NCI-H2107 (cell line): ENCODE measurements around the gene TBC1D4.

ENCODE experiments used
- DNase-seq: peaks from one replicate; lab custom pipeline; 2025; lab: John Stamatoyannopoulos, UW

The TBC1D4 gene, protein sequence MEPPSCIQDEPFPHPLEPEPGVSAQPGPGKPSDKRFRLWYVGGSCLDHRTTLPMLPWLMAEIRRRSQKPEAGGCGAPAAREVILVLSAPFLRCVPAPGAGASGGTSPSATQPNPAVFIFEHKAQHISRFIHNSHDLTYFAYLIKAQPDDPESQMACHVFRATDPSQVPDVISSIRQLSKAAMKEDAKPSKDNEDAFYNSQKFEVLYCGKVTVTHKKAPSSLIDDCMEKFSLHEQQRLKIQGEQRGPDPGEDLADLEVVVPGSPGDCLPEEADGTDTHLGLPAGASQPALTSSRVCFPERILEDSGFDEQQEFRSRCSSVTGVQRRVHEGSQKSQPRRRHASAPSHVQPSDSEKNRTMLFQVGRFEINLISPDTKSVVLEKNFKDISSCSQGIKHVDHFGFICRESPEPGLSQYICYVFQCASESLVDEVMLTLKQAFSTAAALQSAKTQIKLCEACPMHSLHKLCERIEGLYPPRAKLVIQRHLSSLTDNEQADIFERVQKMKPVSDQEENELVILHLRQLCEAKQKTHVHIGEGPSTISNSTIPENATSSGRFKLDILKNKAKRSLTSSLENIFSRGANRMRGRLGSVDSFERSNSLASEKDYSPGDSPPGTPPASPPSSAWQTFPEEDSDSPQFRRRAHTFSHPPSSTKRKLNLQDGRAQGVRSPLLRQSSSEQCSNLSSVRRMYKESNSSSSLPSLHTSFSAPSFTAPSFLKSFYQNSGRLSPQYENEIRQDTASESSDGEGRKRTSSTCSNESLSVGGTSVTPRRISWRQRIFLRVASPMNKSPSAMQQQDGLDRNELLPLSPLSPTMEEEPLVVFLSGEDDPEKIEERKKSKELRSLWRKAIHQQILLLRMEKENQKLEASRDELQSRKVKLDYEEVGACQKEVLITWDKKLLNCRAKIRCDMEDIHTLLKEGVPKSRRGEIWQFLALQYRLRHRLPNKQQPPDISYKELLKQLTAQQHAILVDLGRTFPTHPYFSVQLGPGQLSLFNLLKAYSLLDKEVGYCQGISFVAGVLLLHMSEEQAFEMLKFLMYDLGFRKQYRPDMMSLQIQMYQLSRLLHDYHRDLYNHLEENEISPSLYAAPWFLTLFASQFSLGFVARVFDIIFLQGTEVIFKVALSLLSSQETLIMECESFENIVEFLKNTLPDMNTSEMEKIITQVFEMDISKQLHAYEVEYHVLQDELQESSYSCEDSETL (N-terminal part only)

DNA sequence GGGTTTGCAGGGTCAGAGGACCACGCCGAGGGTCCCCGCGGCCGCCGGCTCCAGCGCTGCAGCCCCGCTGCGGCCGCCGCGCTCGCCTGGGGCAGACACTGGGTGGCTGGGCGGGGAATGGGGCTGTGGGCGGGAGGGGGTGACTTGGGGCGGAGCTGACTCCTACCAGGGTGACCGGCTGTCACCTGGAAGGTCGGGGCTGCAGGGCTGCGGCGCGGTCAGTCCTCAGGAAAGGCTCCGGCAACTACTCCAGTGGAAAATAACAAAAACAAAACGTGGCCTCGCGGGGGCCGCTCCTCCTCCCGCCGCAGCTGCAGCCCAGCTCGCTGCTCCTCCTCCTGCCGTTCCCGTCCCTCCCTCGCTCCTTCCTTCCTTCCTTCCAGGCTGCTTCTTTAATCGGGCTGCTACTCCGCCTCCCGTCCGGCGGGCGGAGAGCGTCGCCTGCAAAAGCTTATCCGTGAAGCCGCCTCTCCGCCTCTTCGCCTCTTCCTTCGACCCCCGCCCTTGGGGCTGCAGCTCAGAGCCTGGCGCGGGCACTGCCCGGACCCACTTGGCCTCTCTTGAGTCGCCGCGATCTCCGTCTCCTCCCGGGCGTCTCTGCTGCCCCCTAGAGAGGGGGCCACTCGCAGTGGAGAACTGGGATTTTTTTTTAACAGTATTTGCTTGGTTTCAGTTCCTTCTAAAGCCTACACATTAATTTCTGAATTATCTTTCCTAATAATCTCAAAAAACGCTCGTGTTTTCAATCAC lies at the start of gene TBC1D4:
TSS of gene TBC1D4 (minus strand) at position 100 of the 750 bp plus-strand sequence. CDS start 402 bp downstream, outside the sequence.
- DNase-seq = no peak

- DNase-seq = no peak
Observed at GRCh38 chr13:75530549-75530961, 48.6 kb upstream of the TBC1D4 start.

GRCh38 chr13:75521956-75522355 lies 40.0 kb upstream of the TBC1D4 start:
- no peak for DNase-seq

DNA sequence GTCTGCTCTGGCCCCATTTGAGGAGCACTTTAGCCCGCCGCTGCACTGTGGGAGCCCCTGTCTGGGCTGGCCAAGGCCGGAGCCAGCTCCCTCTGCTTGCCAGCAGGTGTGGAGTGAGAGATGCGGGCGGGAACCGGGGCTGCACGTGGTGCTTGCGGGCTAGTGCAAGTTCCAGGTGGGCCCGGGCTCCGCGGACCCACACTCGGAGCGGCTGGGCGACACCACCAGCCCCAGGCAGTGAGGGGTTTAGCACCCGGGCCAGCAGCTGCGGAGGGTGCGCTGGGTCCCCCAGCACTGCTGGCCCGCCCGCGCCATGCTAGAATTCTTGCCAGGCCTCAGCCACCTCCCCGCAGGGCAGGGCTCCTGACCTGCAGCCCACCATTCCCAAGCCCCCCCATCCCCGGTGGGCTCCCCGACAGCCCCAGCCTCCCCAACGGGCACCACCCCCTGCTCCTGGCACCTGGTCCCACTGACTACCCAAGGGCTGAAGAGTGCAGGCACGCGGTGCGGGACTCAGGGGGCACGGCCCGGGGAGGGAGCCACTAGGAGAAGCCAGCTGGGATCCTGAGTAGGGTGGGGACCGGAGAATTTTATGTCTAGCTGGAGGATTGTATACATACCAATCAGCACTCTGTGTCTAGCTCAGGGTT lies 36.6 kb upstream of the TBC1D4 start:
- DNase-seq = no peak

- DNase-seq = no peak
Observed at GRCh38 chr13:75514080-75514995, 32.4 kb upstream of the TBC1D4 start.

DNA sequence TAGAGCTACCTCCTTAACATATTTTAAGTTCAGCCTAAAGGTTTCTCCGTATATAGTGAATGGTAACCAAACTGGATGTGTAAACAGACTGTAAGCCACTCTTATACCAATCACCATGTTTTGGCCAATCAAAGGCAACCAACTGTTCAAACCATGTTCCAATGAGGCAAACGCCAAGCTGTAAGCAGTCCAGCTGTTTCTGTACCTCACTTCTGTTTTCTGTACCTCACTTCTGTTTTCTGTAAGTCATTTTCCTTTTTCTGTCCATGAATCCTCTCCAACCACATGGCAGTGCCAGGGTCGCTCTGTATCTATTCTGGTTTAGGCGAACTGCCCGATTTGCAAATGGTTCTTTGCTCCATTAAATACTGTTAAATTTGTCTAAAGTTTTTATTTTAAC lies 31.3 kb upstream of the TBC1D4 start:
- no peak for DNase-seq

DNA sequence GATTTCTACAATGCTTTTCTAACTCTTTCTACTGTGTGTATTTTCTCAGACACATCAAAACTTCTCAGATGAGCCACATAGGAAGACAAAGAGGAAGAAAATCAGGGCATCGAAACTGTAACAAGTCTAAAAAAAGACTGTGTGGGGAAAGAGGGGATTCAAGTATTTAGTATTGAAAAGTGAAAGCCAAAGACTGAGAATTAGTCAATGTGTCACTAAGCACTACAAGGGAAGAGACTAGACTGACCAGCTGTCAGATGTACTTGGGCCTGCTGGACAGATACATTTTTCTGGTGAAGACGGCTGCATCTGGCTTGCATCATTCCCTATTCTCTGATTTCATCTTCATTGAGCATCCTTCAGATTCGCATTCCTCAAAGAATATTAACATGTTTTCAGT lies 30.3 kb upstream of the TBC1D4 start:
- DNase-seq = no peak

DNA sequence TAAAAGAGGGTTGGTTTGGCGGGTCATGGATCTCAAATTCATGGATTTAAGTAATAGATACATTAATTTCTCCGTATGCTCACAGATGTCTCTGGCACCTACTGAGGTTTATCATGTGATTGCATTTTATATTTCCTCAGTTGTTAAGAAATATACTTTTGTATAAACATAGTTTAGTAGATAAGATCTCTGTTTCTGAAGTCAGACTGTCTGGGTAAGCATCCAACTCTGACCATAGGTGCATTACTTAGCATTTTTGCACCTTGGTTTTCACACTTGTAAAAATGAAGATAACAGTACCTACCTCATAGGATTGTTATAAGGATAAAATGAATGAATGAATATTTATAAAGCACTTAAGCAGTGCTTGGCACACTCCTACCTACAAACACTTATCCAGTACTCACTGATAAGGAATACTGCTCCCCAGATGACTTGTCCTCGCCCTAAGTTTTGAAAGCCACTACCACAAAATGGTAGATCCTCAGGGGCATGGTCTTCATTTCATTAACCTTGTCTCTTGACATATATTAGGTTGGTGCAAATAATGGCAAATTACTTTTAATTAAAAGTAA lies 29.2 kb upstream of the TBC1D4 start:
- no peak for DNase-seq

DNA sequence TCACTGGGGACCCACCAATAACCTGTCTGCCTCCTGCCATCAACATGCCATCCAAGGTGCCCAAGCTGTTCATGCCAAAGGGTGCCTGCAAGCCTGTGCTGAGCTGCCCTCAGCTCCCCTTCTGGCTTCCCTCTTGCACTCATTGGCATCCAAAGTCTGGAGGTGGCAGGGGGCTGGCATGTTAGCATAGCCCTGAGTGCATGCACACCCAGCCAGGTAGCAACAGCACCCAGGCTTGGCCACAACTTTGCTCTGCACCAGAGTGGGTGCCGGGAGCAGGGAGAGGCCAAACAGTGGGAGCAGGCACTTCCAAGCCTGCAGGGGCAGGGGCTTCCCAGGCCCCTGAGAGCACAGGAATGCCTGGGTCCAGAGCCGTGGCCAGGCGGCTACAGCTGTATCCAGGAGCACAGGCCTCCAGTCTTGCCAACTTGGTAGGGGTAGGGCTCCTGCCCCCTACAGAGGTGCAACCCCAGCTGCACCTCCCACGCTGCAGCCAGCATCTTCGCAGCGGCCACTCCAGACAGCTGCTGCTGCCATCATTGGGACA lies 26.1 kb upstream of the TBC1D4 start:
- no peak for DNase-seq

DNA sequence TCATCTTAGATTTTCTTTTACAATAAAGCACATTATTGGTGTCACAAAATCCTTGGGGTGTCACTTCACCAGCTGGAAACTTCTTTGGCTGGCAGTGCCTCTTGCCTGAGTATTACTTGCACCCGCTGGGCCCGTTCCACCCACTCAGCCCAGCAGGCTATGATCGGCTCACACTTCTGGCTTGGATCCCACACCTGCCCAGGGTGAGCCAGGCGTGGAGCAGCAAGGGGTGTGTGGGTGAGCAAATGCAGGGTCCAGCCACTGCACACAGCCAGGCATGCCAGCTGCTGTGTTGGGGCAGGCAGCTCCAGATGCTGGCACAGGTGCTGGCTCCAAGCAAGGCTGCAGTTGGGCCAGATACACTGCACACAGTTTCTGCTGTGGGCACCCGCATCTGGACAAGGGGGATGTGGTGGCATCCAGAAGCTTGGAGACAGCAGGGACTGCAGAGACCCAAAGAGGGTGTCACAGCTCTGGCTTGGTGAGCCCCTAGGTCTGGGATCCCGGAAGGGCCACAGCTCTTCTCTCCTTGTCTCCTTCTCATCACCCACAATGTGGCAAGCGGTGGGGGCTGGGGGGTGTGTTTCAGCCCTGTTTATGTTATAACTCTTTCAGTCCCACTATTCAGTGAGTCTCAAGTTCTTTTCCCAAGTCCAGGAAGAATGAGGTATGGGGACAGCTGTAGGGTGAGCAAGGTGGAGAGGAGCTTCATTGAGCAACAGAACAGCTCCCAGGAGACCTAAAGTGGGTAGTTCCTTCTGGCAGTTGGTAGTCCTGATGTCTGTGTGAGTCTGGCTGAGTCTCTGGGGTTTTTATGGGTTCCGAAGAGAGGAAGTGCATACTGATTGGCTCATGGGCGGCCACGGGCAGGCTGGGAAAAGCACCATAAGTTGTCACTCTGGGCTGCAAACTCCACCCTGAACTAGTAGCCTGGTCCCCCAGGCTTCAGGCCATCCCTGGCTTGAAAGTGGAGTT lies 25.3 kb upstream of the TBC1D4 start:
- no peak for DNase-seq

- DNase-seq = no peak
Observed at GRCh38 chr13:75506018-75506417, 24.0 kb upstream of the TBC1D4 start.

GRCh38 chr13:75505327-75505726 lies 23.4 kb upstream of the TBC1D4 start:
- DNase-seq = no peak

- DNase-seq = no peak
Observed at GRCh38 chr13:75495938-75496337, 14.0 kb upstream of the TBC1D4 start.

DNA sequence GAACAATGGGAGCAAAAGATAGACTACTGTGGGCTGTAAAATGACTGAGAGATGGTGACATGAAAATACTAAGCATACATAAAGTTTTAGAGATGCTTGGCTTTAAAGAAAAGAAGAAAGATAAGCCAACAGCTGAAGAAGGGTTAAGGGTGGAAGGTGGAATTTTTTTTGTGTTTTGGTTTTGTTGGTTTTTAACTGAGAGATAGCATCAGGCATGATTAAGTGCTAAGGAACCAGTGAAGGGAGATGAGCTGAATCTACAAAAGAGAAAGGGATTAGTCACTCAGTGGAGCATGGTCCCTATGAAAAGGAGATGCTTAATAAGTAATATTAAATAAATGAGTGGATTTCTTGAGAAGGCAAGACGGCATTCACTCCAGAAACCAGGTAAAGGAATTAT lies 12.5 kb upstream of the TBC1D4 start:
- DNase-seq = no peak

- no peak for DNase-seq
Observed at GRCh38 chr13:75493156-75493555, 11.2 kb upstream of the TBC1D4 start.

DNA sequence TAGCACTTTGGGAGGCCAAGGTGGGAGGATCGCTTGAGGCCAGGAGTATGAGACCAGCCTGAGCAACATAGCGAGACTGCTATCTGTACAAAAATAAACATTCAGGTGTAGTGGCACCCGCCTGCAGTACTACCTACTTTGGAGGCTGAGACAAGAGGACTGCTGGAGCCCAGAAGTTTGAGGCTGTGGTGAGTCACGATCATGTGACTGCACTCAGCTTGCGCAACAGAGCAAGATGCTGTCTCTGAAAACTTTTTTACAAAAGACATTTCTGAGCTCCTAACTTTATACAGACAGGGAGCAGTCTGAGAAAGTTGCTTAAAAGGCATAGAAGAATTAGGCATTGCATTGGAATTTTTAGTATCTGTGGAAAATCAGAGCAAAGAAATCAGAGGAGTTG lies 10.4 kb upstream of the TBC1D4 start:
- DNase-seq = no peak

DNA sequence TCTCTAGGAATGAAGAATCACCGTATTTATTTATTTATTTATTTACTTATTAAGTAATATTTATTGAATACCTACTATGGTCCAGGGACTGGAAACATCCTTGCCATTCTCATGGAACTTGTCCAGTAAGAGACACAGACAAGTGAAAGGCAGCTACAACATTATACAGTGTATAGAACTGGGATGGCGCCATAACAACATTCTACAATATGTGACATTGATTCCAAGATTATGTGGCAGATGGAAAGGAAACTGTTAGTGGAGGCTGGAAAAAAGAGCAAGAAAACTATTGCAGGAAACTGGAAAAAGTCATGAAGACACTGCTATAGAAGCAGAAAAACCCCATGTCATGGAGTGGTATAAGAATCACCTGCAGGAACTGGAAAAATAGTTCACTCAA lies 9.4 kb upstream of the TBC1D4 start:
- no peak for DNase-seq
